Endothelial cell of umbilical vein (primary cell): Measurements from ENCODE around the gene CEP19. TPM values are rescaled to one million over a fixed set of nuclear protein-coding genes. Genes with fewer than 3 reads are reported as not detected.

Experiments used
- BruUV-seq: library from RNA; stranded (reverse); fragments of 400-500 nt; replicated peaks from 2 replicates; lab custom pipeline; 2021; lab: Mats Ljungman, UMichigan
- CTCF ChIA-PET: fragments of 300-600, 350-600 bp; sonication (Branson Sonifier 250); formaldehyde crosslinking; loops from one replicate; lab custom pipeline; 2021; ENCODE audit warnings: antibody characterized with exemption, inconsistent platforms; lab: Charles Lee
- POLR2A ChIA-PET: fragments of 300-600, 350-600 bp; sonication (Branson Sonifier 250); formaldehyde crosslinking; loops from one replicate; lab custom pipeline; 2021; ENCODE audit warnings: antibody characterized with exemption, inconsistent platforms; lab: Charles Lee
- DNase-seq: peaks from one replicate; pipeline ENCODE4 v3.0.0-alpha.2; 2011; ENCODE audit warnings: low read depth, low spot score
- FAIRE-seq: peaks from 2 replicates; lab custom pipeline; 2011; peaks lifted over from hg19 to GRCh38; lab: Jason Lieb, UNC
- H2AFZ ChIP-seq: 2 replicates; pipeline ENCODE4 v1.6.0; 2012; ENCODE audit warnings: low read depth, low read length, control low read depth, inconsistent platforms
- H3K27ac ChIP-seq: 2 replicates; pipeline ENCODE4 v1.5.1; 2011; ENCODE audit warnings: low read depth, mild to moderate bottlenecking, control low read depth, low read length, moderate library complexity; ENCODE audit not compliant: insufficient read depth
- H3K27me3 ChIP-seq, 2 experiments: 2 replicates each; pipeline versions ENCODE4 v1.6.0 to v1.6.1; 2011; ENCODE audit warnings: low read length in 2 of 2, mixed read lengths in 1 of 2; ENCODE audit not compliant: control insufficient read depth in 2 of 2, insufficient read depth in 2 of 2
- H3K36me3 ChIP-seq, 2 experiments: 2 replicates in 1 of 2; 3 replicates in 1 of 2; pipeline ENCODE4 v1.5.1; 2011; ENCODE audit warnings: low read length in 2 of 2, mild to moderate bottlenecking in 1 of 2, moderate library complexity in 1 of 2; ENCODE audit not compliant: control insufficient read depth in 2 of 2, insufficient read depth in 2 of 2; ENCODE audit errors: extremely low read depth in 1 of 2
- H3K4me1 ChIP-seq: 3 replicates; pipeline ENCODE4 v1.5.1; 2011; ENCODE audit warnings: mild to moderate bottlenecking, low read length; ENCODE audit not compliant: control insufficient read depth, insufficient read depth; ENCODE audit errors: extremely low read depth
- H3K4me2 ChIP-seq: 2 replicates; pipeline ENCODE4 v1.6.1; 2011; ENCODE audit warnings: low read length, control low read depth, mixed read lengths; ENCODE audit not compliant: insufficient read depth
- H3K4me3 ChIP-seq, 3 experiments: fragments of 200-600 bp in 1 of 3; sonication (generic), shearing (Covaris generic) in 1 of 3; replicated peaks in 1 of 3; 2 replicates each; pipeline ENCODE4 v1.5.1; 2011 to 2016; ENCODE audit warnings: control low read depth in 3 of 3, low read length in 3 of 3, mild to moderate bottlenecking in 2 of 3, inconsistent platforms in 1 of 3, low read depth in 1 of 3, moderate library complexity in 1 of 3; ENCODE audit not compliant: insufficient read depth in 1 of 3
- H3K79me2 ChIP-seq: 2 replicates; pipeline ENCODE4 v1.6.0; 2012; ENCODE audit warnings: low read length, inconsistent platforms; ENCODE audit not compliant: control insufficient read depth, insufficient read depth
- H3K9ac ChIP-seq: replicated peaks from 2 replicates; pipeline ENCODE3; 2011; ENCODE audit warnings: low read length, control low read depth; ENCODE audit not compliant: insufficient read depth; ENCODE audit errors: extremely low read depth
- H3K9me1 ChIP-seq: replicated peaks from 3 replicates; pipeline ENCODE4 v1.6.0; 2011; ENCODE audit warnings: mild to moderate bottlenecking, low read length; ENCODE audit not compliant: control insufficient read depth, insufficient read depth; ENCODE audit errors: extremely low read depth
- H3K9me3 ChIP-seq: replicated peaks from 2 replicates; pipeline ENCODE4 v1.5.1; 2012; ENCODE audit warnings: low read length, inconsistent platforms; ENCODE audit not compliant: control insufficient read depth, insufficient read depth
- H4K20me1 ChIP-seq: replicated peaks from 2 replicates; pipeline ENCODE3; 2011; ENCODE audit warnings: mild to moderate bottlenecking, low read length; ENCODE audit not compliant: control insufficient read depth, insufficient read depth; ENCODE audit errors: extremely low read depth
- CTCF ChIP-seq, 2 donors: IDR thresholded peaks; 1 replicate in 1 of 2; 2 replicates in 1 of 2; pipeline ENCODE4 v1.5.1; 2011; ENCODE audit warnings: low read length in 2 of 2, mild to moderate bottlenecking in 2 of 2, moderate library complexity in 2 of 2, control low read depth in 1 of 2, inconsistent platforms in 1 of 2, low read depth in 1 of 2; ENCODE audit not compliant: insufficient read depth in 1 of 2; ENCODE audit errors: extremely low read depth in 1 of 2
- EZH2 ChIP-seq: IDR thresholded peaks from 2 replicates; pipeline ENCODE4 v1.6.1; 2012; ENCODE audit warnings: borderline replicate concordance, low read depth, mild to moderate bottlenecking, moderate library complexity, low read length, inconsistent platforms; ENCODE audit not compliant: severe bottlenecking
- FOS ChIP-seq: IDR thresholded peaks from 2 replicates; pipeline ENCODE4 v1.6.1; 2011; ENCODE audit warnings: mild to moderate bottlenecking, low read length, moderate library complexity, borderline replicate concordance; ENCODE audit not compliant: insufficient read depth
- JUN ChIP-seq: IDR thresholded peaks from 2 replicates; pipeline ENCODE4 v1.6.1; 2011; ENCODE audit warnings: borderline replicate concordance, low read depth; ENCODE audit not compliant: insufficient read length, insufficient read depth
- MAX ChIP-seq: IDR thresholded peaks from 2 replicates; pipeline ENCODE4 v1.6.1; 2011; ENCODE audit not compliant: insufficient read depth, insufficient read length
- MYC ChIP-seq: IDR thresholded peaks from one replicate; pipeline ENCODE4 v1.6.1; 2011; ENCODE audit warnings: mild to moderate bottlenecking, low read depth, low read length
- POLR2A ChIP-seq: IDR thresholded peaks from 2 replicates; pipeline ENCODE4 v1.6.1; 2012; ENCODE audit warnings: low read depth, mild to moderate bottlenecking, control low read depth, low read length
- POLR2AphosphoS5 ChIP-seq: IDR thresholded peaks from 2 replicates; pipeline ENCODE4 v1.6.1; 2012; ENCODE audit warnings: low read depth, mild to moderate bottlenecking, control low read depth, low read length, moderate library complexity; ENCODE audit not compliant: insufficient read depth
- dilution Hi-C: fragments of 300-500 bp; cut with MboI; formaldehyde crosslinking; loops from one replicate; pipeline ENCODE4 v1.15.0; 2019; ENCODE audit warnings: low sequenced_read_pairs; ENCODE audit not compliant: extremely low pct_ligation_motif_present
- intact Hi-C: fragments of 100-400 bp; cut with micrococcal nuclease; formaldehyde crosslinking; loops from one replicate; pipeline ENCODE4 v1.10.0; 2022
- polyA plus RNA-seq, 4 experiments: library from polyadenylated mRNA; depleted of rRNA in 3 of 4; stranded (reverse) in 3 of 4; unstranded in 1 of 4; fragments of >200 nt; gene quantifications; 2 replicates each; pipeline versions ENCODE4 v1.2.1 to v1.2.3, GENCODE V29; 2011 to 2012; ENCODE audit warnings: missing spikeins in 1 of 4
- small RNA-seq: library from RNA; depleted of rRNA; stranded (forward); fragments of <200 nt; gene quantifications from one replicate; pipeline ENCODE3, GENCODE V24; 2012; ENCODE audit warnings: low replicate concordance, low read depth; ENCODE audit not compliant: insufficient read depth, insufficient read length
- total RNA-seq: library from RNA; stranded (reverse); gene quantifications from 2 replicates; pipeline ENCODE4 v1.2.3, GENCODE V29; 2021

CEP19 gene
- total and polyA plus RNA-seq, 2 donors (not counting 3 experiments of a cell fraction or from before 2014, with no cell fraction given) = 0.87 to 1.6 TPM

- dilution Hi-C loops = no loop called here
- no peaks in the 10 kb centered on the region for H3K9me1 ChIP-seq
- DNase-seq (no peak), FAIRE-seq (no peak)
- TF ChIP-seq POLR2A = no peak
- no peak for TF ChIP-seq MAX
- TF ChIP-seq POLR2AphosphoS5 = no peak
- TF ChIP-seq CTCF (IDR thresholded peaks at IDR 0.05; ENCODE audit: extremely low read depth in 1 of 2, insufficient read depth in 1 of 2, low read depth in 1 of 2, low read length in 2 of 2) = no peak
- no peak for TF ChIP-seq EZH2
- no peak for TF ChIP-seq MYC
- no peak for TF ChIP-seq FOS
- TF ChIP-seq JUN = no peak
- H3K9me3 ChIP-seq = no peaks in the 10 kb centered on the region
- no peak overlapping the region for H3K27ac ChIP-seq
- H3K9ac ChIP-seq = no peak overlapping the region
- H3K4me3 ChIP-seq = no peak overlapping the region
- intact Hi-C loops = no loop called here
- H3K79me2 ChIP-seq = no peaks in the 10 kb centered on the region
- CTCF ChIA-PET = interaction anchor here (1.5 kb wide), 1 partner anchor 11 kb away, joined by 6 read pairs; no protein-coding TSS in a partner anchor
- no peak overlapping the region for H3K4me2 ChIP-seq
- H3K27me3 ChIP-seq = no peaks in the 10 kb centered on the region
- no peaks in the 10 kb centered on the region for H3K36me3 ChIP-seq
- H4K20me1 ChIP-seq = no peaks in the 10 kb centered on the region
- BruUV-seq = no TSS peak
- POLR2A ChIA-PET = no interaction called here
- no peaks in the 10 kb centered on the region for H3K4me1 ChIP-seq
- H2AFZ ChIP-seq = no peak overlapping the region
These were observed 52.1 kb downstream of the CEP19 start for GRCh38 chr3:196659901-196660351.

Small RNAs within 50 kb of the gene (small RNA-seq; reads per million reads assigned to genes)
- gene RNU4-89P (not detected), gene RNU6-646P (not detected)

Other genes starting within 250 kb of the CEP19 start
- 32.9 and 34.9 TPM in 2 replicates for gene RNF168, start 208.5 kb downstream of the CEP19 start, total RNA-seq
- 2.7 and 4.0 TPM in 2 replicates for gene RNF168, start 208.5 kb downstream of the CEP19 start, polyA plus RNA-seq
- not detected in 2 replicates for gene SMCO1, start 196.9 kb downstream of the CEP19 start, total RNA-seq
- gene SMCO1, start 196.9 kb downstream of the CEP19 start, polyA plus RNA-seq = not detected in 2 replicates
- 13.0 and 15.3 TPM in 2 replicates for gene WDR53, start 143.7 kb downstream of the CEP19 start, total RNA-seq
- gene WDR53, start 143.7 kb downstream of the CEP19 start, polyA plus RNA-seq = 4.8 and 5.2 TPM in 2 replicates
- 12.4 and 13.4 TPM in 2 replicates for gene FBXO45, start 143.6 kb downstream of the CEP19 start, total RNA-seq
- gene FBXO45, start 143.6 kb downstream of the CEP19 start, polyA plus RNA-seq = 2.0 and 3.5 TPM in 2 replicates
- 14.4 and 15.6 TPM in 2 replicates for gene NRROS, start 72.6 kb downstream of the CEP19 start, total RNA-seq
- gene NRROS, start 72.6 kb downstream of the CEP19 start, polyA plus RNA-seq = 8.1 and 8.7 TPM in 2 replicates
- gene PIGX, start 127 bp upstream of the CEP19 start, total RNA-seq = 12.4 and 14.0 TPM in 2 replicates
- gene PIGX, start 127 bp upstream of the CEP19 start, polyA plus RNA-seq = 6.6 and 9.2 TPM in 2 replicates
- gene PAK2, start 27.6 kb upstream of the CEP19 start, total RNA-seq = 85.8 and 98.9 TPM in 2 replicates
- 17.6 and 22.6 TPM in 2 replicates for gene PAK2, start 27.6 kb upstream of the CEP19 start, polyA plus RNA-seq
- 31.1 and 33.5 TPM in 2 replicates for gene SENP5, start 155.7 kb upstream of the CEP19 start, total RNA-seq
- 7.4 and 7.9 TPM in 2 replicates for gene SENP5, start 155.7 kb upstream of the CEP19 start, polyA plus RNA-seq
- 73.4 and 76.1 TPM in 2 replicates for gene NCBP2, start 230.3 kb upstream of the CEP19 start, total RNA-seq
- gene NCBP2, start 230.3 kb upstream of the CEP19 start, polyA plus RNA-seq = 21.9 and 31.2 TPM in 2 replicates